ENCODE results near the gene SH3RF3. TPM values are rescaled to one million over a fixed set of nuclear protein-coding genes. Genes with fewer than 3 reads are reported as not detected.

SH3RF3 gene
- total RNA-seq, 3 donors from 2014 or later (not counting 1 experiment from before 2014, with no cell fraction given) = 0.23 to 0.61 (median 0.34) TPM

DNA sequence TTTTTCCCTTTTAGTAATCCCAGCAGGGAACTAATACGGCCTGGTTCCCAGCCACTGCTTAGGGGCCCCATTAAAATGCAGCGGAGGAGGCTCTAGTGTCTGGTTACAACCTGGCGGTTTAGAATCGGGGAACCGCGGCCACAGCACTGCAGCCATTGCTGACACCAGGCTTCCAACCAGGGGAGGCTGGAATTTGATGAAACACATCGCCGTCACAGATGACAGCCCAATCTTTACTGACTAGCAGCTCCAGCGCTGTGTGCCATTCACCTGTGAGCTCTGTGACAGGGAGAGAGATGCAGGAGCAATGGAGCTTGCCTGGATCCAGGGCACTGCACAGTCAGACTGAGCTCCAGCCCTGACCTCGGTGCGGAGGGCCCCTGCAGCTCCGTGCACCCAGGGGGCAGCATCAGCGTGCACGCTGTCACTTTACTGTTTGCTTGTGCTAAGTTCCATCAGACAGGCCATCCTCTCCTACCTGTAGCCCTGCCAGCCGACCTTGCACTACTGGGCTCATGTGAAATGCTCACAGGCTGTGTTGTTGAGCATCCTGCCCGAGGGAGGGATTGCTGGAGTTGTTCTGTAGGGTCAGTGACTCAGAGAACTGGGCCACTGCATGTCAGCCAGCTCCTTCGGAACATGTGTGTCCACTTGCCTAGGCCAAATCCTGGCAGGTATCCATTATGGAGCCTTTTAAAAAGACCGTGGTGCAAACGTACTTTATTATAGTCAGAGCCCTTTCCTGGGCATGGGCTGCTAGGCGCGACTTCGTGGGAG lies 281.2 kb downstream of the SH3RF3 start:
- H3K27ac Mint-ChIP-seq = no peak overlapping the region

DNA sequence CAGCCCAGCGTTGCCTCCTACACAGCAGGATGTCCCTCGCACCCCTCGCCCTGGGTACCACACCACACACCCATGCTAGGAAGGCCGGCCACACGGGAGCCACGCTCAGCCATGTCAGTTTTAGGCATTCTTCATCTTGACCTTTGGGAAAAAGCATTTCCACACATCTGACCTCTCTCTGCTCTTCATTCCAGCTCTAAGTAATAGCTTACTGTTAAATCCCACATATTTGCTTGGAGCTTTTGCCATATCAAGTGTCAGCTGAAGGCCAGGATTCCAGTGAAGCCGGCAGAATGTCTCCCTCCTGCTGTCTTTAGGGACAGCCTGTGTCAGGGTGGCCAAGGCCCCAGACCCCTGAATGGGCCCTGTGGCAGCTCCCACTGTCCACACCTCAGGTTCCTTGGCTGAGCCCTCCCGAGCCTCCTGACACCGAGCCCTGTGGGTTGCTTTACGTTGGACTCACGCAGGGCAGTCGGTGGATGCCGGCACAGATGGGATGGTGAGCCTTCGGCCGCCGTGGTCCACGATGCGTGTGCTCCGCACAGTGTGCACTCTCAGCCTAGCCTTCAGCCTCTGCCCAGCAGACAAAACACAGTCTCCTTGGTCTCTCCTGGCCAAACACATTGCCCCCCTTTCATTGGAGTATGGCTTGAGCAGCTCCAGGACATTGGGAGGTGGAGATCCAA lies 282.8 kb downstream of the SH3RF3 start:
- no peaks in the 10 kb centered on the region for H3K27me3 ChIP-seq (ENCODE audit: control insufficient read depth, insufficient read depth, low read length)
- no peaks in the 10 kb centered on the region for H3K4me1 ChIP-seq (ENCODE audit: control insufficient read depth, insufficient read depth, low read length)
- H3K36me3 ChIP-seq (ENCODE audit: control insufficient read depth, insufficient read depth, low read length) = no peaks in the 10 kb centered on the region
- no peak for ATAC-seq
- Mint-ChIP-seq H3K27me3 (ENCODE audit: low read depth in 2 of 2) (no peaks in the 10 kb centered on the region), H3K27ac (no peak overlapping the region), H3K4me3 (no peak overlapping the region), H3K4me1 (no peaks in the 10 kb centered on the region), H3K9me3 (no peaks in the 10 kb centered on the region), H3K36me3 (no peaks in the 10 kb centered on the region)
- no peaks in the 10 kb centered on the region for H3K9me3 ChIP-seq (ENCODE audit: control insufficient read depth, insufficient read depth, low read length)
- 90% methylated on average over 19 of the region's 19 CpGs for WGBS (ENCODE audit: insufficient coverage)
- intact Hi-C loops (cut with micrococcal nuclease) = no loop called here
- DNase-seq = no peak
- no peak overlapping the region for H3K4me3 ChIP-seq (ENCODE audit: low read length)
- TF ChIP-seq, protein P1, sequence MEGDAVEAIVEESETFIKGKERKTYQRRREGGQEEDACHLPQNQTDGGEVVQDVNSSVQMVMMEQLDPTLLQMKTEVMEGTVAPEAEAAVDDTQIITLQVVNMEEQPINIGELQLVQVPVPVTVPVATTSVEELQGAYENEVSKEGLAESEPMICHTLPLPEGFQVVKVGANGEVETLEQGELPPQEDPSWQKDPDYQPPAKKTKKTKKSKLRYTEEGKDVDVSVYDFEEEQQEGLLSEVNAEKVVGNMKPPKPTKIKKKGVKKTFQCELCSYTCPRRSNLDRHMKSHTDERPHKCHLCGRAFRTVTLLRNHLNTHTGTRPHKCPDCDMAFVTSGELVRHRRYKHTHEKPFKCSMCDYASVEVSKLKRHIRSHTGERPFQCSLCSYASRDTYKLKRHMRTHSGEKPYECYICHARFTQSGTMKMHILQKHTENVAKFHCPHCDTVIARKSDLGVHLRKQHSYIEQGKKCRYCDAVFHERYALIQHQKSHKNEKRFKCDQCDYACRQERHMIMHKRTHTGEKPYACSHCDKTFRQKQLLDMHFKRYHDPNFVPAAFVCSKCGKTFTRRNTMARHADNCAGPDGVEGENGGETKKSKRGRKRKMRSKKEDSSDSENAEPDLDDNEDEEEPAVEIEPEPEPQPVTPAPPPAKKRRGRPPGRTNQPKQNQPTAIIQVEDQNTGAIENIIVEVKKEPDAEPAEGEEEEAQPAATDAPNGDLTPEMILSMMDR (IDR thresholded peaks at IDR 0.05) = no peak
- H3K27ac ChIP-seq (ENCODE audit: low read length) = no peak overlapping the region

More for the DNA sequence above, 281.2 kb downstream of the SH3RF3 start:
- Mint-ChIP-seq H3K4me3 (no peak overlapping the region), H3K9me3 (no peaks in the 10 kb centered on the region), H3K36me3 (no peaks in the 10 kb centered on the region), H3K27me3 (ENCODE audit: low read depth in 2 of 2) (no peaks in the 10 kb centered on the region), H3K4me1 (no peaks in the 10 kb centered on the region)
- WGBS (ENCODE audit: insufficient coverage) = 94% methylated on average over 22 of the region's 22 CpGs
- DNase-seq (no peak), ATAC-seq (no peak)
- Histone ChIP-seq H3K4me1 (ENCODE audit: control insufficient read depth, insufficient read depth, low read length) (no peaks in the 10 kb centered on the region), H3K9me3 (ENCODE audit: control insufficient read depth, insufficient read depth, low read length) (no peaks in the 10 kb centered on the region), H3K27ac (ENCODE audit: low read length) (no peak overlapping the region), H3K27me3 (ENCODE audit: control insufficient read depth, insufficient read depth, low read length) (no peaks in the 10 kb centered on the region), H3K4me3 (ENCODE audit: low read length) (no peak overlapping the region), H3K36me3 (ENCODE audit: control insufficient read depth, insufficient read depth, low read length) (no peaks in the 10 kb centered on the region)
- TF ChIP-seq, protein P1 (IDR thresholded peaks at IDR 0.05) = no peak
- intact Hi-C loops (cut with micrococcal nuclease) = no loop called here

DNA sequence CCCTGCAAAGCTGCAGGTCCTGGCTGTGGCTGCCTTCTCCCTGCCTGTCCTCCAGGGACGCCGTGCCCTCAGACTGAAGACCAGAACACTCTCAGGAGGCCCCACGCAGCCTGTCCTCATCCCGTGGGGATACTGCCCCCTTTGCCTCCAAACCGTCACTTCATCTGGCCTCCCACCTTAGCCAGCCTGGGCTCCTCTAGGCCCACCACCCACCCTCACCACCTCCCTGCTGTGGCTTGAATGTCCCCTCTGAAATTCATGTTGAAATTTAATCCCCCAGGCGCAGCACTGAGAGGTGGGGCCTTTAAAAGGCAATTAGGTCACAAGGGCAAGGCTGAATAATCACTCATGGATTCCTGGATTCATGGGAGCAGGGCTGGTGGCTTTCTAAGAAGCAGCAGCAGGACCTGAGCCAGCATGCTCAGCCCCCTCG lies 286.6 kb downstream of the SH3RF3 start:
- no peak overlapping the region for H3K27ac Mint-ChIP-seq
- no peaks in the 10 kb centered on the region for H3K27me3 ChIP-seq (ENCODE audit: control insufficient read depth, insufficient read depth, low read length)
- TF ChIP-seq, protein P1 (IDR thresholded peaks at IDR 0.05) = no peak
- no peaks in the 10 kb centered on the region for H3K27me3 Mint-ChIP-seq (ENCODE audit: low read depth in 2 of 2)
- no peak for DNase-seq
- H3K4me3 ChIP-seq (ENCODE audit: low read length) = no peak overlapping the region
- intact Hi-C loops (cut with micrococcal nuclease) = no loop called here
- no peak overlapping the region for H3K4me3 Mint-ChIP-seq
- H3K36me3 ChIP-seq (ENCODE audit: control insufficient read depth, insufficient read depth, low read length) = no peaks in the 10 kb centered on the region
- H3K9me3 ChIP-seq (ENCODE audit: control insufficient read depth, insufficient read depth, low read length) = no peaks in the 10 kb centered on the region
- H3K36me3 Mint-ChIP-seq = no peaks in the 10 kb centered on the region
- H3K4me1 ChIP-seq (ENCODE audit: control insufficient read depth, insufficient read depth, low read length) = no peaks in the 10 kb centered on the region
- ATAC-seq = no peak
- no peak overlapping the region for H3K27ac ChIP-seq (ENCODE audit: low read length)
- no peaks in the 10 kb centered on the region for H3K4me1 Mint-ChIP-seq
- no peaks in the 10 kb centered on the region for H3K9me3 Mint-ChIP-seq
- 89% methylated on average over 7 of the region's 7 CpGs for WGBS (ENCODE audit: insufficient coverage)
